Measurements from ENCODE around the gene F7.

The F7 gene

GRCh38 chr13:113117335-113117872 is 11.8 kb downstream of the F7 start:
- TF ChIP-seq EZH2phosphoT487 (conservative IDR thresholded peaks at IDR 0.05; ENCODE audit: low read length), result no peak
- TF ChIP-seq, protein P1, sequence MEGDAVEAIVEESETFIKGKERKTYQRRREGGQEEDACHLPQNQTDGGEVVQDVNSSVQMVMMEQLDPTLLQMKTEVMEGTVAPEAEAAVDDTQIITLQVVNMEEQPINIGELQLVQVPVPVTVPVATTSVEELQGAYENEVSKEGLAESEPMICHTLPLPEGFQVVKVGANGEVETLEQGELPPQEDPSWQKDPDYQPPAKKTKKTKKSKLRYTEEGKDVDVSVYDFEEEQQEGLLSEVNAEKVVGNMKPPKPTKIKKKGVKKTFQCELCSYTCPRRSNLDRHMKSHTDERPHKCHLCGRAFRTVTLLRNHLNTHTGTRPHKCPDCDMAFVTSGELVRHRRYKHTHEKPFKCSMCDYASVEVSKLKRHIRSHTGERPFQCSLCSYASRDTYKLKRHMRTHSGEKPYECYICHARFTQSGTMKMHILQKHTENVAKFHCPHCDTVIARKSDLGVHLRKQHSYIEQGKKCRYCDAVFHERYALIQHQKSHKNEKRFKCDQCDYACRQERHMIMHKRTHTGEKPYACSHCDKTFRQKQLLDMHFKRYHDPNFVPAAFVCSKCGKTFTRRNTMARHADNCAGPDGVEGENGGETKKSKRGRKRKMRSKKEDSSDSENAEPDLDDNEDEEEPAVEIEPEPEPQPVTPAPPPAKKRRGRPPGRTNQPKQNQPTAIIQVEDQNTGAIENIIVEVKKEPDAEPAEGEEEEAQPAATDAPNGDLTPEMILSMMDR (IDR thresholded peaks at IDR 0.05; ENCODE audit: insufficient read depth, low read length, poor library complexity, severe bottlenecking), result no peak

DNA sequence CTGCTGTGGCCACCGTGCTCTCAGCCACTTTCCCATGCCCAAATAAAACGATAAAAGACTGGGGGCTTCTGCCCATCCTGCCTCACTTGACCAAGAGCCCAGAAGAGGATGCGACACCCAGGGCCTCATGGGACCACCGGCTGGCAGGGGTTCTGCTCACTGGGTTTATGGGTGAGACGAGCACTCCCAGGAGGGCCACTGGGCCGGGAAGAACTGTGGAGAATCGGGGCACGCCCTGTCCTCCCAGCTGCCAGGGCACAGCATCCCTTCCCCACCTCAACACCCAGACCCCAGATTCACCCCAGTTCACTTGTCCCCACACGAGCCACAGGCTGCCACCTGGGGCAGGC is 12.3 kb downstream of the F7 start:
- H3K4me3 ChIP-seq (ENCODE audit: insufficient read depth, low read length, poor library complexity, severe bottlenecking), result no peak overlapping the region
- H3K4me2 ChIP-seq (ENCODE audit: low read depth, low read length, poor library complexity, severe bottlenecking), result no peak overlapping the region
- no peaks in the 10 kb centered on the region for H3K79me2 ChIP-seq (ENCODE audit: insufficient read depth, low read length)
- H3F3A ChIP-seq (ENCODE audit: insufficient read depth), result no peaks in the 10 kb centered on the region
- H3K27ac ChIP-seq (ENCODE audit: low read depth, low read length), result no peak overlapping the region
- H3K36me3 ChIP-seq (ENCODE audit: low read length), result no peaks in the 10 kb centered on the region
- no peaks in the 10 kb centered on the region for H4K20me1 ChIP-seq (ENCODE audit: low read depth, low read length)
- H3K9ac ChIP-seq (ENCODE audit: low read length), result no peak overlapping the region
- no peaks in the 10 kb centered on the region for H3K9me3 ChIP-seq (ENCODE audit: insufficient read depth, low read length)
- TF ChIP-seq, protein P1 (IDR thresholded peaks at IDR 0.05; ENCODE audit: insufficient read depth, low read length, poor library complexity, severe bottlenecking), result no peak
- no peak for TF ChIP-seq EZH2phosphoT487 (conservative IDR thresholded peaks at IDR 0.05; ENCODE audit: low read length)
- H3K9me2 ChIP-seq (replicated peaks; ENCODE audit: insufficient read depth, low read length), result no peaks in the 10 kb centered on the region
- H3K27me3 ChIP-seq (ENCODE audit: low read length), result no peaks in the 10 kb centered on the region
- no peak overlapping the region for H2AFZ ChIP-seq (ENCODE audit: low read depth, low read length, severe bottlenecking)

More at GRCh38 chr13:113117335-113117872, 11.8 kb downstream of the F7 start:
- H3K27ac ChIP-seq (ENCODE audit: low read depth, low read length), result no peak overlapping the region
- H3K4me2 ChIP-seq (ENCODE audit: low read depth, low read length, poor library complexity, severe bottlenecking), result no peak overlapping the region
- H2AFZ ChIP-seq (ENCODE audit: low read depth, low read length, severe bottlenecking), result no peak overlapping the region
- H3F3A ChIP-seq (ENCODE audit: insufficient read depth), result no peaks in the 10 kb centered on the region
- no peak overlapping the region for H3K4me3 ChIP-seq (ENCODE audit: insufficient read depth, low read length, poor library complexity, severe bottlenecking)
- H4K20me1 ChIP-seq (ENCODE audit: low read depth, low read length), result no peaks in the 10 kb centered on the region
- no peaks in the 10 kb centered on the region for H3K79me2 ChIP-seq (ENCODE audit: insufficient read depth, low read length)
- no peak overlapping the region for H3K9ac ChIP-seq (ENCODE audit: low read length)
- H3K9me3 ChIP-seq (ENCODE audit: insufficient read depth, low read length), result no peaks in the 10 kb centered on the region
- no peaks in the 10 kb centered on the region for H3K27me3 ChIP-seq (ENCODE audit: low read length)
- no peaks in the 10 kb centered on the region for H3K9me2 ChIP-seq (replicated peaks; ENCODE audit: insufficient read depth, low read length)
- H3K36me3 ChIP-seq (ENCODE audit: low read length), result no peaks in the 10 kb centered on the region

DNA sequence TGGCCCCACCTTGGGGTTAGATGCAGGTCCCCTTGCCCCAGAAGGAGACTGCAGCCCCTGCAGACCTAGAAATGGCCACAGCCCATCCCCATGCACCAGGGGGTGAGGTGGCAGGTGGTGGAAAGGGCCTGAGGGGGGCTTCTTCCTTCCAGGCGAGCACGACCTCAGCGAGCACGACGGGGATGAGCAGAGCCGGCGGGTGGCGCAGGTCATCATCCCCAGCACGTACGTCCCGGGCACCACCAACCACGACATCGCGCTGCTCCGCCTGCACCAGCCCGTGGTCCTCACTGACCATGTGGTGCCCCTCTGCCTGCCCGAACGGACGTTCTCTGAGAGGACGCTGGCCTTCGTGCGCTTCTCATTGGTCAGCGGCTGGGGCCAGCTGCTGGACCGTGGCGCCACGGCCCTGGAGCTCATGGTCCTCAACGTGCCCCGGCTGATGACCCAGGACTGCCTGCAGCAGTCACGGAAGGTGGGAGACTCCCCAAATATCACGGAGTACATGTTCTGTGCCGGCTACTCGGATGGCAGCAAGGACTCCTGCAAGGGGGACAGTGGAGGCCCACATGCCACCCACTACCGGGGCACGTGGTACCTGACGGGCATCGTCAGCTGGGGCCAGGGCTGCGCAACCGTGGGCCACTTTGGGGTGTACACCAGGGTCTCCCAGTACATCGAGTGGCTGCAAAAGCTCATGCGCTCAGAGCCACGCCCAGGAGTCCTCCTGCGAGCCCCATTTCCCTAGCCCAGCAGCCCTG is 12.8 kb downstream of the F7 start:
- TF ChIP-seq, protein P1 (IDR thresholded peaks at IDR 0.05; ENCODE audit: insufficient read depth, low read length, poor library complexity, severe bottlenecking), result no peak
- no peak for TF ChIP-seq EZH2phosphoT487 (conservative IDR thresholded peaks at IDR 0.05; ENCODE audit: low read length)
- Histone ChIP-seq H3K9me2 (replicated peaks; ENCODE audit: insufficient read depth, low read length) (no peaks in the 10 kb centered on the region), H4K20me1 (ENCODE audit: low read depth, low read length) (no peaks in the 10 kb centered on the region), H3K9me3 (ENCODE audit: insufficient read depth, low read length) (no peaks in the 10 kb centered on the region), H3K36me3 (ENCODE audit: low read length) (no peaks in the 10 kb centered on the region), H3F3A (ENCODE audit: insufficient read depth) (no peaks in the 10 kb centered on the region), H3K27ac (ENCODE audit: low read depth, low read length) (no peak overlapping the region), H3K9ac (ENCODE audit: low read length) (no peak overlapping the region), H3K27me3 (ENCODE audit: low read length) (no peaks in the 10 kb centered on the region), H3K4me2 (ENCODE audit: low read depth, low read length, poor library complexity, severe bottlenecking) (no peak overlapping the region), H3K79me2 (ENCODE audit: insufficient read depth, low read length) (no peaks in the 10 kb centered on the region), H3K4me3 (ENCODE audit: insufficient read depth, low read length, poor library complexity, severe bottlenecking) (no peak overlapping the region), H2AFZ (ENCODE audit: low read depth, low read length, severe bottlenecking) (no peak overlapping the region)
